Spinal cord (tissue), 10 donors: ENCODE measurements around the gene IPO9. TPM values are rescaled to one million over a fixed set of nuclear protein-coding genes. Genes with fewer than 3 reads are reported as not detected.

ENCODE experiments used
- DNase-seq, 6 donors: peaks; one replicate each; pipeline versions ENCODE4 v3.0.0 to v3.0.0-alpha.2; 2013 to 2015; ENCODE audit warnings: low spot score in 6 of 6, low read depth in 4 of 6
- H3K27ac ChIP-seq: one replicate; pipeline ENCODE4 v1.5.1; 2013; ENCODE audit warnings: low read depth, low read length, control low read depth
- H3K27me3 ChIP-seq: one replicate; pipeline ENCODE4 v1.6.1; 2013; ENCODE audit warnings: low read length; ENCODE audit not compliant: control insufficient read depth, insufficient read depth
- H3K36me3 ChIP-seq: one replicate; pipeline ENCODE4 v1.6.1; 2013; ENCODE audit warnings: low read length; ENCODE audit not compliant: control insufficient read depth, insufficient read depth
- H3K4me1 ChIP-seq: one replicate; pipeline ENCODE4 v1.6.1; 2013; ENCODE audit warnings: low read length; ENCODE audit not compliant: control insufficient read depth, insufficient read depth
- H3K4me3 ChIP-seq: one replicate; pipeline ENCODE4 v1.5.1; 2013; ENCODE audit warnings: low read depth, low read length, control low read depth
- H3K9me3 ChIP-seq: one replicate; pipeline ENCODE4 v1.6.1; 2013; ENCODE audit warnings: low read length; ENCODE audit not compliant: control insufficient read depth, insufficient read depth
- WGBS: methylation state at CpG from one replicate; pipeline ENCODE4 v1.1.5; 2013; ENCODE audit warnings: missing lambda C conversion rate; ENCODE audit not compliant: insufficient coverage; 5-methylcytosine and 5-hydroxymethylcytosine counted together
- polyA plus RNA-seq, 2 donors: library from polyadenylated mRNA; unstranded; fragments of 120-200 nt; gene quantifications; one replicate each; pipeline ENCODE4 v1.2.1, GENCODE V29; 2013; ENCODE audit not compliant: insufficient read length in 2 of 2
- total RNA-seq, 2 donors: library from RNA; depleted of rRNA in 1 of 2; stranded (reverse); fragments of 120-200 nt in 1 of 2; fragments of >200 nt in 1 of 2; gene quantifications; one replicate each; pipeline versions ENCODE4 v1.2.3 to v1.2.4, GENCODE V29; 2013 to 2014
- donor health status: healthy.

Gene IPO9
- total and polyA plus RNA-seq, 4 donors: 35.9 to 86.3 (median 62.6) TPM

DNA sequence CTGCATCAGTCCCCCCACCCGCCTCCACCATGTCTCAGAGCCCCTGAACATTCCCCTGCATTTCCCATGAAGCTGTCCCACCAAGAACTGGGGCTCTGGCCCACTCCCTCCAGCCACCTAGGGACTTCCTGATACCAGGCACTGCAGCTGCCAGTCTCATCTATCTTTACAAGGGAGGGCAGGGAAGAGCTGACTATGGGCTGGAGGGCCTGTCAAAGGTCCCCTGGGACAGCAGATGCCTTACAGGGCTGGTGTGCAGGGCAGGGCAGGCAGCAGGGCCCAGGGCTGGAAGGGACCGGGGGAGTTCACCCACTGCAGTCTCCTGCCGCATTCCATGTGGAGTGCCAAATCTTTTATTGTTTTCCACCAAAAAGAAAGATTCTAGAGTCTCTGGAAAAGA is 77.4 kb downstream of the IPO9 start:
- 76% methylated on average over 2 of the region's 3 CpGs for WGBS
- H3K36me3 ChIP-seq: no peaks in the 10 kb centered on the region
- no peaks in the 10 kb centered on the region for H3K27me3 ChIP-seq
- no peaks in the 10 kb centered on the region for H3K9me3 ChIP-seq
- H3K27ac ChIP-seq: no peak overlapping the region
- no peak overlapping the region for H3K4me3 ChIP-seq
- no peak for DNase-seq
- peaks cover 8% of the 10 kb centered on the region for H3K4me1 ChIP-seq

DNA sequence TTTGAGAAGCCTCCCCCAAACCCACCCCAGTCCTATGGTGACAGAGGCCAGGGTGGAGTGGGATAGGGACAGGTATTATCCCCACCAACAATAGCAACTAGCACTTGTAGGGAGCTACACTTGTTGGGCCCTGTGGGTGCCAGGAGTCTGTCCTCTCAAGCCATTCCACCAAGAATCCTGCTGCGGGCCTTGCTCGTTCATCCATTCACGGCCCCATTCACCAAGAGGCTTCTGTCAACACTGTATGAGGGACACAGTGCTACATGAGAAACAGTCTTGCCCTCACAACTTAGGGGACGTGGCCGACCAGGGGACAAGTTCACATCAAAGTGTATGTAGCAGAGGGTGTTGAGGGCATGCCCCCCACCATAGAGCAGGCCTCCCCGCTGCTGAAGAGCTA is 78.7 kb downstream of the IPO9 start:
- Histone ChIP-seq H3K36me3 (no peaks in the 10 kb centered on the region), H3K27me3 (no peaks in the 10 kb centered on the region), H3K4me1 (peaks cover 8% of the 10 kb centered on the region), H3K9me3 (no peaks in the 10 kb centered on the region), H3K4me3 (no peak overlapping the region), H3K27ac (no peak overlapping the region)
- 85% methylated on average over 5 of the region's 6 CpGs for WGBS
- no peak for DNase-seq

DNA sequence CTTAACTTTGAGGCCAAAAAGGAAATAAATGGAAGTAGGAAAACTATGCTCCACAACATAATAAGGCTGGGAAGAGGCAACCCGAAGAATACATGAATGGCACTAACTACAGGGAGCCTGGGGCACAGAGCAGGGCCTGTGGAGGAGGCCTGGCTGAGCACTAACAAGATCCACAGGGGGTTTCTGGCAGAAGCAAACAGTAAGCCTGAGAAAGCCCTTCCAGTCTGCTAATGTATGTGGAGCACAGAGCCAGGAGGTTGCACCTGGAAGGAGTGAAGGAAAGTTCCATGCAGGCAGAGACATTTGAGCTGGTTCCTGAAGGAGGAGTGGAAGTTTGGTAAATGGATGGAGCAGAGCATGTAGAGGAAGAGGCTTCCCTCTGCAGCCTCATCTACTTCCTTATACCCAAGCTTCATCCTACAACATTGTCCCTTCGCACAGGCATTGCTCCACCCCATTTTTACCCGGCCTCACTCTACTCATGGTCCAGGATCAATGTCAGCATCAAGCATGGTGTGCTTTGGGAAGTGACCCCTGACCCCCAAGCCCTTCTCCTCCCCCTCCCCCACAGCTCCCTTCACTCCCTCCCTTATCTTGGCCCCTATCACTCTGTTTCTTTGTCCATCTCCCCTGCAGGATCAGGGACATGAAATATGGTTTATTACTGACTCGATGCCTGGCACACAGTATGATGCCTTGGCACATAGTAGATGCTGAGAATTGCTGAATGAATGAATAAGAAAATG is 83.0 kb downstream of the IPO9 start:
- Histone ChIP-seq H3K4me1 (peaks cover 9% of the 10 kb centered on the region), H3K27ac (no peak overlapping the region), H3K4me3 (no peak overlapping the region), H3K27me3 (no peaks in the 10 kb centered on the region), H3K36me3 (no peaks in the 10 kb centered on the region), H3K9me3 (no peaks in the 10 kb centered on the region)
- peak in 1 of 6 donors; percentile 10 for DNase-seq
- WGBS: 42% methylated on average over 4 of the region's 4 CpGs

DNA sequence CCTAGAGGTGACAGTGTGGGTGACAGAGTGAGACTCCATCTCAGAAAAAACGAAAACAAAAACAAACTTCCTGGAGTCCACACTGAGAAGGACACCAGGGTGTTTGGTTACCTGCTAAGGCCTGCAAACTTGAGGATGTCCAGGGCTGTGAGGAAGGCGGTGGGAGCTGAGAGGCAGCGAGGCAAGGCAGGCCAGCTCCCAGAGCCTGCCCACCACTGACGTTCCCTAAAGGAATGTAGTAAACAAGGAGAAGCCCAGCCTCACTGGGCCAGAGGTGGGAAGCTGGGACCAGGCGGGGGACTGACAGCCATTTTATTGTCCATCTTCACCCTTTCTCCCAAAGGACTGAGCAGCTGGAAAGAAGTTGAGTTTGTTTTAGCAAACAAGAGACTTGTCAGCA is 83.9 kb downstream of the IPO9 start:
- 88% methylated on average over 2 of the region's 5 CpGs for WGBS
- Histone ChIP-seq H3K36me3 (no peaks in the 10 kb centered on the region), H3K4me3 (no peak overlapping the region), H3K27ac (no peak overlapping the region), H3K9me3 (no peaks in the 10 kb centered on the region), H3K27me3 (no peaks in the 10 kb centered on the region), H3K4me1 (peaks cover 12% of the 10 kb centered on the region)
- no peak for DNase-seq

DNA sequence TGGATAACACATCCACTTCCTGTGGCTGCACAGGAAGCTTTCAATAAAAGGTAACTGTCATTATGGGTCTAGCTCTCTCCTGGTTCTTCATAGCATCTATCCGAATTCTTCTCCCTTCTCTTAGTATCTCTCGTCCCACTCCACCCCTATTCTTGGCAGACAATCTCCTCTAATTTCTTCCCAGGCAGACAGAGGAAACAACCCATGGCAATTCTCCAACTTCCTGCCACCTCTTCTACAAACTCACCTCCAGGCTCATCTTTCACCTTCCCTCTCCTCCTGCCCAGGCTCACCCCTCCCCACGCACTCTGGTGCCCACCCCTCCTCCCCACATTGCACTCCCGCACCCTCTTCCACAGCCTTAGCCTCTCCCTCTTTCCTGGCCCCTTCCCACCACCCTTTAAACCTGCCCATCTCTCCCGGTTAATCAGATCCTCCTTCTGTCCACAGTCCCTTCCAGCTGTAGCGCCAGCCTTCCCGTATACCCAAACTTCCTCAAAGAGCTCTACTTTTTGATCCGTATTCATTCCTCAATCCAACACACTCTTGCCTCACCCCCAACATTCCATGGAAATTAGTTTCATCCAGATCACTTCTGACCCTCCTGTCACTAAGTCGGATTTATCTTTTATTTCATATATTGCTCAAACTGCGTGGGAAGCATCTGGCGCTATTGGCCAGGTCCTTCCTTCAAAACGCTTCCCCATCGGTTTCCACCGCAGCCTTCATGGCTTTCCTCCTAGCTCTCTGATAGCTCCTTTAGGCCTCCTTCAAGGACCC is 85.7 kb downstream of the IPO9 start:
- no peaks in the 10 kb centered on the region for H3K36me3 ChIP-seq
- H3K27ac ChIP-seq: no peak overlapping the region
- no peak for DNase-seq
- WGBS: 88% methylated on average over 13 of the region's 14 CpGs
- H3K4me1 ChIP-seq: peaks cover 12% of the 10 kb centered on the region
- H3K4me3 ChIP-seq: no peak overlapping the region
- H3K27me3 ChIP-seq: no peaks in the 10 kb centered on the region
- H3K9me3 ChIP-seq: no peaks in the 10 kb centered on the region

DNA sequence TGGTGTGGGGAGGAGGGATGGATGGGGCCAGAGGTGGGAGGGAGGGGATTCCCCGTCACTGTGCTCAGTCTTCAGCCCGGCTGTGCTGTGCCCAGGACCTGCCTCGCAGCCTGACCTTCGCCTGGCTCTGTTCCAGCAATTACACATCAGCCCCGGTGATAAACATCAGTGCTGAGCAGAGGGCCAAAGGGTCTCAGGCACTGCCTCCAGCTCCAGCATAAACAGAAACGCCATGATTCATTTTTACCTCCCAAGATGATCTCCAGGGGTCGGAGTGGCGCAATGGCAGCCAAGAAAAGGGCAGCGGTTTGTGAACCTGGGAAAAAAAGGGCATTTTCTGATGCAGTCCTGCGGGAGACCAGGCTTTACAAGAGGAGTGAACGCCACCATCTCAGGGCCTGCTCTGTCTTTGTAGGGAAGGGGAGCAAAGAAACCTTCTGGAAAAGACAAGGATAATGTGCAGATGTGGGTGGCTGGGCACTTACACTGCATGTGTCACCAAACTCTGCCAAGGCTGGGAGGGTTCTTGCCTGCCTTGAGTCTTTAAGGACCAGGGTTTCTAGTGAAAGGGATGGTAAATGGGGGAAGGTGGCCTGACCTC is 87.8 kb downstream of the IPO9 start:
- no peaks in the 10 kb centered on the region for H3K9me3 ChIP-seq
- peaks cover 12% of the 10 kb centered on the region for H3K4me1 ChIP-seq
- H3K4me3 ChIP-seq: no peak overlapping the region
- peak in 2 of 6 donors; percentile 37 to 72 for DNase-seq
- no peaks in the 10 kb centered on the region for H3K27me3 ChIP-seq
- 30% methylated on average over 8 of the region's 11 CpGs for WGBS
- no peaks in the 10 kb centered on the region for H3K36me3 ChIP-seq
- H3K27ac ChIP-seq: no peak overlapping the region

DNA sequence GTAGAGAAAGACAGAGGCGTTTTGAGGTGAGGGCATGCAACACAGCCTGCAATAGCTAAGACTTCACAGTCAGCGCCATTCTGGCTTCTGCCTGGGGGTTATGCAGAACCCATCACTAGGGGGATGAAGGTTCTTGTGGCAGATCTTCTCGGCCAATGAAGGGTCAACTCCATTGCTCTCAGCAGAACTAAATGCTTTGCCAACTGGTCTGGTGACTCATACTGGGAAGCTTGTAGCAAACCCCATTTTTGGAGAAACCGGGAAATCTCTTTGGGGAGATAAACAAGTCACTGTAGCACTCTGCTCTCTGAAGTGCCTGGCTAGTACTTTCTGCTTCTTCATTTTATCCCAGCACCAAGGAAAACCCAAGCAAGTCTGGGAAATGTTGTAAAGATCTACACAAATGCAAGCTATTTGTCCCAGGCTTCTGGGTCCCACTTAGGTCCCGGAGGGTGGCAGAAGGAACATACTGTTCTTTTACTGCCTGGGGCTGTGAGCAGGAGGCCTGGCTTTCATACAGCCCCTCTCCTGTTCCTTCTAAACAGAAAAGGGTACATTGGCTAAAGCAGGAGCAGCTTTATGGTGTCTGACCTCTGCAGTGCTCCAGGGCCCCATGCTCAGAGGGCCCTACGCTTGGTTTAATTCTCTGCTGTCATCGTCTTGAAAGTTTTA is 88.5 kb downstream of the IPO9 start:
- DNase-seq: no peak
- Histone ChIP-seq H3K27ac (no peak overlapping the region), H3K27me3 (no peaks in the 10 kb centered on the region), H3K4me3 (no peak overlapping the region), H3K4me1 (peaks cover 12% of the 10 kb centered on the region), H3K36me3 (no peaks in the 10 kb centered on the region), H3K9me3 (no peaks in the 10 kb centered on the region)
- WGBS: 81% methylated on average over 5 of the region's 7 CpGs

DNA sequence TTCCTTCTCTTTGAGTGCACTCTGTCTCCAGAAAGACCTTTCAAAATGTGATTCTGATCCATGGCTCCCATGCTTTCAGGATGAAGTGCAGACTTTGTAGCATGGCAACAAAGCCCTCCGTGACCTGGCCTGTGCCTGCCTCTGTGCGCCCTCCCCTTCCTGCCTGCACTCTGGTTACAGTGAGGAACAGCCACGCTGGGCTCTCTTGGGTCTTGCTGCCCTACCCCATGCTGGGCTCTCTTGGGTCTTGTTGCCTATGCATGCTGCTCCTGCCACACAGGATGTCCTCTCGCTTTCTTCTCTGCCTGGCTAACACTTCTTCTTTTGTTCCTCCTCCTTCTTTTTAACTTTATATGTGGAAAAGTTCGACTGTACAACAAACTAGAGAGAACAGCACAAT is 89.4 kb downstream of the IPO9 start:
- Histone ChIP-seq H3K9me3 (no peaks in the 10 kb centered on the region), H3K27me3 (no peaks in the 10 kb centered on the region), H3K4me3 (no peak overlapping the region), H3K27ac (no peak overlapping the region), H3K4me1 (peaks cover 12% of the 10 kb centered on the region), H3K36me3 (no peaks in the 10 kb centered on the region)
- WGBS: 93% methylated on average over 5 of the region's 5 CpGs
- DNase-seq: no peak

DNA sequence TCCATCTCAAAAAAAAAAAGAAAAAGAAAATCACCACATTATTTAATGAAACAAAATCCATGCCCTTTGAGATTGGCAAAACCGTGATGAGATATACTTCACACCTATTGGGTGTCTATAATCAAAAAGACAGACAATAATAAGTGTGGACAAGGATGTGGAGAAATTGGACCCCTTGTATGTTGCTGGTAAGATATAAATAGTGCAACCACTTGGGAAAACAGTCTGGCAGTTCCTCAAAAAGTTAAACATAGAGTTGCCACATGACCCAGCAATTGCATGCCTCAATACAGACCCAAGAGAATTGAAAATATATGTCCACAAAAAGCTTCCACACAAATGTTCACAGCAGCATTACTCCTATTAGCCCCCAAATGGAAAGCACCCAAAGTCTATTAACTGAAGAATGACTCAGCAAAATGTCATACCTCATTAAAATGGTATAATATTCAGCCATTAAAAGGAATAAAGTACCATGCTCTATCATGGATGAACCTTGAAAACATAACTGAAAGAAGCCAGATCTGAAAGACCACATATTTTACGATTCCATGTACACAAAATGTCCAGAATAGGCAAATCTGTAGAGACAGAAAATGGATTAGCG is 93.1 kb downstream of the IPO9 start:
- Histone ChIP-seq H3K27me3 (no peaks in the 10 kb centered on the region), H3K36me3 (no peaks in the 10 kb centered on the region), H3K9me3 (no peaks in the 10 kb centered on the region), H3K4me1 (peaks cover 2% of the 10 kb centered on the region), H3K27ac (no peak overlapping the region), H3K4me3 (no peak overlapping the region)
- WGBS: 100% methylated on average over 1 of the region's 3 CpGs
- DNase-seq: no peak
